ENCODE results near the gene NADK. TPM values are rescaled to one million over a fixed set of nuclear protein-coding genes. Genes with fewer than 3 reads are reported as not detected.
"Not testable (repeated sequence)": the region's sequence is repeated elsewhere in the genome, so short reads cannot be mapped to it uniquely, and the experiment has no call there.

The NADK gene
- total RNA-seq, 2 donors from 2014 or later = 51.7 to 56.3 TPM

- intact Hi-C loops (cut with DNase I); H3K36me3 ChIP-seq (replicated peaks in 1 of 2; ENCODE audit: insufficient read depth in 1 of 2, low read depth in 2 of 2); H3K4me1 ChIP-seq; H3K27me3 ChIP-seq; H3K9me3 ChIP-seq: not testable (repeated sequence)
- Histone ChIP-seq H3K4me3 (peak overlapping the region in 1 of 2 donors; percentile 2), H3K27ac (peak overlapping the region; percentile 61 to 93 (median 81))
- DNase-seq = peak; percentile 46 to 91 (median 84)
- ATAC-seq = peak; percentile 87
- WGBS, 2 donors = 0% methylated on average over 24 of the region's 101 CpGs; no CpG with 5 or more reads in 1 of the 2 donors
- TF ChIP-seq, protein P1, sequence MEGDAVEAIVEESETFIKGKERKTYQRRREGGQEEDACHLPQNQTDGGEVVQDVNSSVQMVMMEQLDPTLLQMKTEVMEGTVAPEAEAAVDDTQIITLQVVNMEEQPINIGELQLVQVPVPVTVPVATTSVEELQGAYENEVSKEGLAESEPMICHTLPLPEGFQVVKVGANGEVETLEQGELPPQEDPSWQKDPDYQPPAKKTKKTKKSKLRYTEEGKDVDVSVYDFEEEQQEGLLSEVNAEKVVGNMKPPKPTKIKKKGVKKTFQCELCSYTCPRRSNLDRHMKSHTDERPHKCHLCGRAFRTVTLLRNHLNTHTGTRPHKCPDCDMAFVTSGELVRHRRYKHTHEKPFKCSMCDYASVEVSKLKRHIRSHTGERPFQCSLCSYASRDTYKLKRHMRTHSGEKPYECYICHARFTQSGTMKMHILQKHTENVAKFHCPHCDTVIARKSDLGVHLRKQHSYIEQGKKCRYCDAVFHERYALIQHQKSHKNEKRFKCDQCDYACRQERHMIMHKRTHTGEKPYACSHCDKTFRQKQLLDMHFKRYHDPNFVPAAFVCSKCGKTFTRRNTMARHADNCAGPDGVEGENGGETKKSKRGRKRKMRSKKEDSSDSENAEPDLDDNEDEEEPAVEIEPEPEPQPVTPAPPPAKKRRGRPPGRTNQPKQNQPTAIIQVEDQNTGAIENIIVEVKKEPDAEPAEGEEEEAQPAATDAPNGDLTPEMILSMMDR (IDR thresholded peaks at IDR 0.05) = peak in 4 of 7 experiments; percentile 40 to 64 (median 53)
- TF ChIP-seq POLR2A (IDR thresholded peaks at IDR 0.05) = peak in 1 of 3 donors; percentile 18
These were observed 32.4 kb downstream of the NADK start for GRCh38 chr1:1745651-1746565.

DNA sequence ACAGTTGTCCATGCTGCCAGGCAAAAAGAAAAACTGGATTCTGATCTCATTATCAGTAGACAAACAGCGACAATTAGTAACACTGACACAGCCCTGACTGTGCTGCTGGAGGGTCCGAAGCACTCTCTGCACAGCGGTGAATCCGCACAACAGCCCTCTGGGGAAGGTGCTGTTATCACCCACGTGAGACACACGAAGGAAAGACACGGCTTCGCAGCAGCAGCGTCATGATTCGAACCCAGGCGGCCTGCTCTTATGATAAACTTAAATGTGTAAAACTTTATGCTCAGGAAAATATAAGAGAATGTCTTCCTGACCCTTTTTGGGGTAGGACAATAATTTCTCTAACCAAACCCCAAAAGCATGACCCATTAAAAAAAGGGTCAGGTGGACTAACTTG lies 35.7 kb downstream of the NADK start:
- H3K36me3 ChIP-seq (replicated peaks in 1 of 2; ENCODE audit: insufficient read depth in 1 of 2, low read depth in 2 of 2); DNase-seq; ATAC-seq; intact Hi-C loops (cut with DNase I); H3K4me1 ChIP-seq; H3K27me3 ChIP-seq; H3K27ac ChIP-seq; H3K4me3 ChIP-seq; H3K9me3 ChIP-seq: not testable (repeated sequence)
- 83 to 91% methylated on average over 8 to 11 of the region's 11 CpGs for WGBS, 2 donors

GRCh38 chr1:1741013-1741412 lies 37.3 kb downstream of the NADK start:
- H3K27me3 ChIP-seq; DNase-seq; H3K36me3 ChIP-seq (replicated peaks in 1 of 2; ENCODE audit: insufficient read depth in 1 of 2, low read depth in 2 of 2); H3K4me3 ChIP-seq; H3K9me3 ChIP-seq; H3K4me1 ChIP-seq; intact Hi-C loops (cut with DNase I); ATAC-seq; H3K27ac ChIP-seq: not testable (repeated sequence)
- 80 to 89% methylated on average over 12 of the region's 12 CpGs for WGBS, 2 donors

DNA sequence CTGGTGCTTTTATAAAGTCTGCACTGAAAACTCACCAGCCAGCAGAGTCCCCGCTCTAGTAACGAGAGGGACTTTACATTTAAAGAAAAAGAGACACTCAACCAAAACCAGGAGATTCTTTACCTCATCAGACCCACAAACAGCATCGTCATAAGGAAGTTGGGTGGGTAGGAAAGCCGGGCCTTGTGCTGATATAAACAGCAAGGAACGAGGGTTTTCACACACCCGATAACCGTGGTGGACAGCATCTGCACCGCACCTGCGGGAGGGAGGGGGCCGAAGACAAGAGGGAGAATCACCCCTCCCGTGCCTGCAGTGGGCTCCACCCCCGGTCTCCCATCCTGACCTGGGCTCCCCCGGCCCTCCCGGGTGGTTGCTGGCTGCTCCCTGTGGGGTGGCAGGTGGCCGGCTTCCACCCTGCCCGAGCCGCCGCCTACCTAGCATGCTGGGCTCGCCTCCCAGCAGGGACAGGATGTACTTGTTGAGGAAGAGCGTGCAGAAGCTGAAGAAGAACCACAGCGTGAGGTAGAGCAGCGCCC lies 39.4 kb downstream of the NADK start:
- H3K36me3 ChIP-seq (replicated peaks in 1 of 2; ENCODE audit: insufficient read depth in 1 of 2, low read depth in 2 of 2); H3K4me3 ChIP-seq; ATAC-seq; H3K9me3 ChIP-seq; H3K27me3 ChIP-seq; H3K4me1 ChIP-seq; DNase-seq; intact Hi-C loops (cut with DNase I); H3K27ac ChIP-seq: not testable (repeated sequence)
- WGBS, 2 donors = 100% methylated on average over 3 of the region's 22 CpGs; no CpG with 5 or more reads in 1 of the 2 donors

- ATAC-seq; H3K9me3 ChIP-seq; H3K36me3 ChIP-seq (replicated peaks in 1 of 2; ENCODE audit: insufficient read depth in 1 of 2, low read depth in 2 of 2); intact Hi-C loops (cut with DNase I); H3K4me1 ChIP-seq; H3K4me3 ChIP-seq; H3K27ac ChIP-seq; H3K27me3 ChIP-seq: not testable (repeated sequence)
- 90 to 93% methylated on average over 4 to 21 of the region's 44 CpGs for WGBS, 2 donors
- peak in 1 of 4 donors; percentile 9 for DNase-seq
These were observed 40.3 kb downstream of the NADK start for GRCh38 chr1:1737675-1738590.

- Histone ChIP-seq H3K4me3 (no peak overlapping the region), H3K36me3 (replicated peaks in 1 of 2; ENCODE audit: insufficient read depth in 1 of 2, low read depth in 2 of 2) (no peaks in the 10 kb centered on the region), H3K27ac (no peak overlapping the region), H3K4me1 (no peaks in the 10 kb centered on the region), H3K9me3 (no peaks in the 10 kb centered on the region), H3K27me3 (no peaks in the 10 kb centered on the region)
- DNase-seq (peak in 1 of 4 donors; percentile 10), ATAC-seq (no peak)
- TF ChIP-seq, protein P1 (IDR thresholded peaks at IDR 0.05) = no peak
- no peak for TF ChIP-seq POLR2A (IDR thresholded peaks at IDR 0.05)
- intact Hi-C loops (cut with DNase I) = no loop called here
- 86 to 91% methylated on average over 10 to 17 of the region's 17 CpGs for WGBS, 2 donors
These were observed 45.9 kb downstream of the NADK start for GRCh38 chr1:1732381-1732780.
